Skeletal muscle satellite cell (primary cell): Measurements from ENCODE around the gene MAGEB6. TPM values are rescaled to one million over a fixed set of nuclear protein-coding genes. Genes with fewer than 3 reads are reported as not detected.
"Not testable (repeated sequence)": the region's sequence is repeated elsewhere in the genome, so short reads cannot be mapped to it uniquely, and the experiment has no call there.

Source experiments
- H3K27me3 ChIP-seq: 2 replicates; pipeline ENCODE4 v1.7.0; 2013; ENCODE audit warnings: low read length; ENCODE audit not compliant: control insufficient read depth, insufficient read depth
- H3K36me3 ChIP-seq: 2 replicates; pipeline ENCODE4 v1.7.0; 2013; ENCODE audit warnings: mild to moderate bottlenecking, control low read depth, low read length; ENCODE audit not compliant: insufficient read depth
- H3K4me1 ChIP-seq: 2 replicates; pipeline ENCODE4 v1.7.0; 2013; ENCODE audit warnings: low read length; ENCODE audit not compliant: control insufficient read depth, insufficient read depth
- H3K4me2 ChIP-seq: 2 replicates; pipeline ENCODE4 v1.7.0; 2013; ENCODE audit warnings: mild to moderate bottlenecking, low read length
- H3K4me3 ChIP-seq: 2 replicates; pipeline ENCODE4 v1.7.0; 2013; ENCODE audit warnings: low read length
- H3K9ac ChIP-seq: 2 replicates; pipeline ENCODE4 v1.7.0; 2013; ENCODE audit warnings: mild to moderate bottlenecking, low read depth, low read length, moderate library complexity
- H3K9me3 ChIP-seq: replicated peaks from 2 replicates; pipeline ENCODE4 v1.7.0; 2013; ENCODE audit warnings: mild to moderate bottlenecking, control low read depth, low read length
- total RNA-seq: library from RNA; depleted of rRNA; stranded (reverse); fragments of >200 nt; gene quantifications from 2 replicates; pipeline ENCODE4 v1.2.3, GENCODE V29; 2012; rRNA removed

Gene MAGEB6
- total RNA-seq = not detected in 2 replicates

- Histone ChIP-seq H3K4me2 (no peak within 1 kb of the TSS), H3K9ac (no peak within 1 kb of the TSS), H3K36me3 (no peaks in the 10 kb centered on the region), H3K27me3 (no peaks in the 10 kb centered on the region), H3K4me1 (no peaks in the 10 kb centered on the region), H3K9me3 (peaks cover 11% of the 10 kb centered on the region), H3K4me3 (no peak within 1 kb of the TSS)
Observed at GRCh38 chrX:26192204-26192603, at the start of gene MAGEB6. Gene MAGEB6, plus strand, starts transcription at chrX:26192440. Its CDS starts 1,407 bp downstream, at chrX:26193847.

- Histone ChIP-seq H3K9me3 (peaks cover 2% of the 10 kb centered on the region), H3K4me3 (no peak overlapping the region), H3K27me3 (no peaks in the 10 kb centered on the region), H3K36me3 (no peaks in the 10 kb centered on the region), H3K4me1 (no peaks in the 10 kb centered on the region), H3K9ac (no peak overlapping the region), H3K4me2 (no peak overlapping the region)
Observed at GRCh38 chrX:26146024-26146423, 46.2 kb upstream of the MAGEB6 start.

- no peak within 1 kb of the TSS for H3K4me3 ChIP-seq
- peaks cover 4% of the 10 kb centered on the region for H3K9me3 ChIP-seq
- no peaks in the 10 kb centered on the region for H3K27me3 ChIP-seq
- H3K36me3 ChIP-seq = no peaks in the 10 kb centered on the region
- no peak within 1 kb of the TSS for H3K9ac ChIP-seq
- H3K4me1 ChIP-seq = no peaks in the 10 kb centered on the region
- no peak within 1 kb of the TSS for H3K4me2 ChIP-seq
Observed at GRCh38 chrX:26160301-26160700, 31.9 kb upstream of the MAGEB6 start, which contains the start of gene MAGEB6B. Gene MAGEB6B, plus strand, starts transcription at chrX:26160601. Its CDS starts 0 bp downstream, at chrX:26160601.

DNA sequence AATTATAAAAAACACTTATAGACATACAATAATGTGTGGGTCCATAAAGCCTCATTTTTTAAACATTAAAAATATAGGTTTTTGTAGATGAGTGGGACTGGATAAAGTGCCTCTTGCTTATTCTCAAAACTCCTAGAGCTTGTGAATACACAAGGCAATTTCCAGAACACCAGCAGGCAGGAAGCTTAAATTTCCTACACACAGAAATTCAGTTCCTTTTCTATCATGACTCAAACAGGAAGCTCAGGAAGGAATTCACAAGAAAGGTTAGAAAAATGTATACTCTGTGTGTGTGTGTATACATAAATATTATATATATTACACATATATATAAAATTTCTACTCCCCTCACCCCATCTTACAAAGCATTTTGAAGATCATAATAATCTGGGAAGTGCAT lies 11.3 kb downstream of the MAGEB6 start:
- Histone ChIP-seq H3K4me1 (no peaks in the 10 kb centered on the region), H3K4me3 (no peak overlapping the region), H3K9ac (no peak overlapping the region), H3K36me3 (no peaks in the 10 kb centered on the region), H3K4me2 (no peak overlapping the region), H3K27me3 (no peaks in the 10 kb centered on the region), H3K9me3 (peaks cover 9% of the 10 kb centered on the region)

- H3K36me3 ChIP-seq, H3K9me3 ChIP-seq, H3K27me3 ChIP-seq, H3K4me2 ChIP-seq, H3K9ac ChIP-seq, H3K4me1 ChIP-seq, H3K4me3 ChIP-seq: not testable (repeated sequence)
Observed at GRCh38 chrX:26204717-26205116, 12.5 kb downstream of the MAGEB6 start.

- H3K4me2 ChIP-seq = no peak overlapping the region
- no peak overlapping the region for H3K9ac ChIP-seq
- H3K4me3 ChIP-seq = no peak overlapping the region
- no peaks in the 10 kb centered on the region for H3K4me1 ChIP-seq
- H3K9me3 ChIP-seq = peaks cover 4% of the 10 kb centered on the region
- H3K27me3 ChIP-seq = no peaks in the 10 kb centered on the region
- H3K36me3 ChIP-seq = no peaks in the 10 kb centered on the region
Observed at GRCh38 chrX:26208012-26208411, 15.8 kb downstream of the MAGEB6 start.

GRCh38 chrX:26215869-26216268 lies 23.6 kb downstream of the MAGEB6 start, which contains the start of gene MAGEB5:
Gene MAGEB5, plus strand, starts transcription at chrX:26216169. Its CDS starts 1,133 bp downstream, at chrX:26217302.
- H3K4me1 ChIP-seq = no peaks in the 10 kb centered on the region

GRCh38 chrX:26219351-26219750 lies 27.1 kb downstream of the MAGEB6 start:
- Histone ChIP-seq H3K36me3 (no peaks in the 10 kb centered on the region), H3K4me1 (no peaks in the 10 kb centered on the region), H3K4me3 (no peak overlapping the region), H3K27me3 (no peaks in the 10 kb centered on the region), H3K9me3 (peaks cover 22% of the 10 kb centered on the region), H3K9ac (no peak overlapping the region), H3K4me2 (no peak overlapping the region)

More at GRCh38 chrX:26215869-26216268, 23.6 kb downstream of the MAGEB6 start, which contains the start of gene MAGEB5:
- Histone ChIP-seq H3K27me3 (no peaks in the 10 kb centered on the region), H3K36me3 (no peaks in the 10 kb centered on the region), H3K4me3 (no peak within 1 kb of the TSS), H3K9me3 (peaks cover 13% of the 10 kb centered on the region), H3K4me2 (no peak within 1 kb of the TSS), H3K9ac (no peak within 1 kb of the TSS)

GRCh38 chrX:26234177-26234576 lies 41.9 kb downstream of the MAGEB6 start:
- H3K4me2 ChIP-seq = no peak overlapping the region
- no peaks in the 10 kb centered on the region for H3K36me3 ChIP-seq
- no peaks in the 10 kb centered on the region for H3K4me1 ChIP-seq
- H3K9me3 ChIP-seq = peaks cover 8% of the 10 kb centered on the region
- no peak overlapping the region for H3K4me3 ChIP-seq
- H3K27me3 ChIP-seq = no peaks in the 10 kb centered on the region
- no peak overlapping the region for H3K9ac ChIP-seq
